ENCODE results near the gene PLAC1.

- TF ChIP-seq SNAI2 (CRISPR knock-in tag; IDR thresholded peaks at IDR 0.05) (no peak), PATZ1 (CRISPR knock-in tag; IDR thresholded peaks at IDR 0.05; ENCODE audit: borderline replicate concordance) (no peak), ZFP3 (CRISPR knock-in tag; IDR thresholded peaks at IDR 0.05) (no peak), RARB (CRISPR knock-in tag; IDR thresholded peaks at IDR 0.05) (no peak), BACH2 (CRISPR knock-in tag; IDR thresholded peaks at IDR 0.05; ENCODE audit: borderline replicate concordance) (no peak), ARNTL (CRISPR knock-in tag; IDR thresholded peaks at IDR 0.05; ENCODE audit: borderline replicate concordance, low read depth) (no peak), ESRRG (CRISPR knock-in tag; IDR thresholded peaks at IDR 0.05) (no peak), ZNF565 (CRISPR knock-in tag; conservative IDR thresholded peaks at IDR 0.05; ENCODE audit: low read depth) (no peak), ISL1 (CRISPR knock-in tag; IDR thresholded peaks at IDR 0.05) (no peak), POU6F1 (CRISPR knock-in tag; IDR thresholded peaks at IDR 0.05; ENCODE audit: borderline replicate concordance, low read depth) (no peak)
These were observed 3.8 kb downstream of the PLAC1 start for GRCh38 chrX:134654398-134655012.
